ENCODE results near the gene SPEG.

Gene SPEG

GRCh38 chr2:219547621-219548020 is 113.0 kb downstream of the SPEG start:
- no peak for DNase-seq (ENCODE audit: low read depth, low spot score)
